ENCODE results near the gene RNU2-63P.

DNA sequence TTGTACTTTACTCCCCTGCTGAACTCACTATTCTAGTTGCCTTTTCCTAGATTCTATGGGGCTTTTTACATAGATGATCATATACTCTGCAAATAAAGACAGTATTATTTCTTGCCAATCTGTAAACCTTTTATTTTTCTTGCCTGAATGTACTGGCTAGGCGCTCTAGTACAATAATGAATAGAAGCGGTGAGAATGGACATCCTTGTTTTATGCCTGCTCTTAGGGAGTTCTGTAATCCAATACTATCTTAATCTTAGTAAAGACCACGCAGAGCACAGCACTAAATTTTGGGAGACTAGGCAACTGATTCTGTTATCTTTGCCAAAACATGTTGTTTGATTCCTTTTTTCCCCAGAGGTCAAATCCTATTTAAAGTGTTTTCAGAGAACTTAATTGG lies 32.2 kb upstream of the RNU2-63P start:
- TF ChIP-seq CTCF (IDR thresholded peaks at IDR 0.05) (no peak), POLR2A (IDR thresholded peaks at IDR 0.05) (no peak)
